RPMI7951 (cell line): ENCODE measurements around the gene FCHSD2. TPM values are rescaled to one million over a fixed set of nuclear protein-coding genes. Genes with fewer than 3 reads are reported as not detected.
"Not testable (repeated sequence)": the region's sequence is repeated elsewhere in the genome, so short reads cannot be mapped to it uniquely, and the experiment has no call there.

Experiments
- DNase-seq: peaks from one replicate; pipeline ENCODE4 v3.0.0-alpha.2; 2012; ENCODE audit warnings: low read depth
- total RNA-seq: library from RNA; depleted of rRNA; stranded (reverse); fragments of >200 nt; shearing (Covaris generic); gene quantifications from 2 replicates; pipeline ENCODE4 v1.2.3, GENCODE V29; 2014

Gene FCHSD2
- total RNA-seq, 1 experiment from 2014 or later, result 12.4 TPM

- no peak for DNase-seq
These were observed 17.3 kb downstream of the FCHSD2 start for GRCh38 chr11:73124800-73125199.

GRCh38 chr11:73123892-73124291, 18.2 kb downstream of the FCHSD2 start:
- DNase-seq, result not testable (repeated sequence)

GRCh38 chr11:73121692-73122091, 20.4 kb downstream of the FCHSD2 start:
- peak; percentile 37 for DNase-seq

GRCh38 chr11:73117071-73117470, 25.0 kb downstream of the FCHSD2 start:
- DNase-seq, result no peak

- no peak for DNase-seq
These were observed 25.5 kb downstream of the FCHSD2 start for GRCh38 chr11:73116636-73117035.

- no peak for DNase-seq
These were observed 27.3 kb downstream of the FCHSD2 start for GRCh38 chr11:73114835-73115220.

GRCh38 chr11:73114110-73114834, 27.8 kb downstream of the FCHSD2 start:
- no peak for DNase-seq

GRCh38 chr11:73113426-73113825, 28.7 kb downstream of the FCHSD2 start:
- DNase-seq, result no peak

GRCh38 chr11:73107597-73107996, 34.5 kb downstream of the FCHSD2 start:
- no peak for DNase-seq

- no peak for DNase-seq
These were observed 35.8 kb downstream of the FCHSD2 start for GRCh38 chr11:73106347-73106746.

- DNase-seq, result no peak
These were observed 41.5 kb downstream of the FCHSD2 start for GRCh38 chr11:73100578-73100977.

- no peak for DNase-seq
These were observed 42.4 kb downstream of the FCHSD2 start for GRCh38 chr11:73099512-73100266.

- DNase-seq, result no peak
These were observed 46.5 kb downstream of the FCHSD2 start for GRCh38 chr11:73095613-73096012.

GRCh38 chr11:73091521-73092305, 50.4 kb downstream of the FCHSD2 start:
- no peak for DNase-seq

GRCh38 chr11:73087730-73088129, 54.4 kb downstream of the FCHSD2 start:
- DNase-seq, result peak; percentile 26

- no peak for DNase-seq
These were observed 56.8 kb downstream of the FCHSD2 start for GRCh38 chr11:73085189-73085875.

- DNase-seq, result no peak
These were observed 63.5 kb downstream of the FCHSD2 start for GRCh38 chr11:73078631-73079030.

- no peak for DNase-seq
These were observed 64.7 kb downstream of the FCHSD2 start for GRCh38 chr11:73077454-73077853.

- DNase-seq, result no peak
These were observed 67.8 kb downstream of the FCHSD2 start for GRCh38 chr11:73074319-73074718.

GRCh38 chr11:73072935-73073481, 69.1 kb downstream of the FCHSD2 start:
- DNase-seq, result peak; percentile 11

GRCh38 chr11:73070653-73071052, 71.5 kb downstream of the FCHSD2 start:
- no peak for DNase-seq
